Suprapubic skin (tissue), 4 donors: ENCODE measurements around the gene SCAF1. TPM values are rescaled to one million over a fixed set of nuclear protein-coding genes. Genes with fewer than 3 reads are reported as not detected.

ENCODE experiments used
- DNase-seq, 2 donors: peaks; one replicate each; pipeline ENCODE4 v3.0.0-alpha.2; 2019; ENCODE audit warnings: low spot score in 2 of 2
- H3K27ac ChIP-seq: fragments of 200-600 bp; sonication (generic); one replicate; pipeline ENCODE4 v1.5.1; 2019
- H3K27me3 ChIP-seq: fragments of 200-600 bp; sonication (generic); one replicate; pipeline ENCODE4 v1.5.1; 2019
- H3K36me3 ChIP-seq: fragments of 200-600 bp; sonication (generic); one replicate; pipeline ENCODE4 v1.5.1; 2019
- H3K4me1 ChIP-seq: fragments of 200-600 bp; sonication (generic); one replicate; pipeline ENCODE4 v1.5.1; 2019
- H3K4me3 ChIP-seq: fragments of 200-600 bp; sonication (generic); one replicate; pipeline ENCODE4 v1.5.1; 2019; ENCODE audit warnings: mild to moderate bottlenecking
- H3K9me3 ChIP-seq: fragments of 200-600 bp; sonication (generic); one replicate; pipeline ENCODE4 v1.5.1; 2019
- EP300 ChIP-seq: sonication (generic); formaldehyde crosslinking; IDR thresholded peaks from one replicate; pipeline ENCODE4 v1.6.1; 2017; ENCODE audit warnings: antibody characterized with exemption
- POLR2A ChIP-seq, 2 donors: fragments of 450-650 bp; IDR thresholded peaks; one replicate each; pipeline ENCODE4 v1.6.1; 2017; ENCODE audit warnings: antibody characterized with exemption in 2 of 2, mild to moderate bottlenecking in 2 of 2, moderate library complexity in 2 of 2
- POLR2AphosphoS5 ChIP-seq, 3 donors: sonication (generic); formaldehyde crosslinking; IDR thresholded peaks; one replicate each; pipeline ENCODE4 v1.6.1; 2017; ENCODE audit warnings: antibody characterized with exemption in 3 of 3
- WGBS: methylation state at CpG from one replicate; pipeline ENCODE4 v1.1.5; 2018; 5-methylcytosine and 5-hydroxymethylcytosine counted together
- total RNA-seq, 4 donors: library from RNA; depleted of rRNA; stranded (reverse); fragments of >200 nt; gene quantifications; one replicate each; pipeline ENCODE4 v1.1.0, GENCODE V29; 2016
- TF ChIP-seq, protein P1 (sequence below), 2 donors: fragments of 200-600 bp in 1 of 2; fragments of 450-650 bp in 1 of 2; sonication (generic) in 1 of 2; IDR thresholded peaks; one replicate each; pipeline ENCODE4 v1.5.1; 2016 to 2019; ENCODE audit warnings: antibody characterized with exemption in 2 of 2, mild to moderate bottlenecking in 1 of 2, moderate library complexity in 1 of 2

The SCAF1 gene
- total RNA-seq, 4 donors from 2014 or later, result 22.1 to 36.9 (median 28.5) TPM

DNA sequence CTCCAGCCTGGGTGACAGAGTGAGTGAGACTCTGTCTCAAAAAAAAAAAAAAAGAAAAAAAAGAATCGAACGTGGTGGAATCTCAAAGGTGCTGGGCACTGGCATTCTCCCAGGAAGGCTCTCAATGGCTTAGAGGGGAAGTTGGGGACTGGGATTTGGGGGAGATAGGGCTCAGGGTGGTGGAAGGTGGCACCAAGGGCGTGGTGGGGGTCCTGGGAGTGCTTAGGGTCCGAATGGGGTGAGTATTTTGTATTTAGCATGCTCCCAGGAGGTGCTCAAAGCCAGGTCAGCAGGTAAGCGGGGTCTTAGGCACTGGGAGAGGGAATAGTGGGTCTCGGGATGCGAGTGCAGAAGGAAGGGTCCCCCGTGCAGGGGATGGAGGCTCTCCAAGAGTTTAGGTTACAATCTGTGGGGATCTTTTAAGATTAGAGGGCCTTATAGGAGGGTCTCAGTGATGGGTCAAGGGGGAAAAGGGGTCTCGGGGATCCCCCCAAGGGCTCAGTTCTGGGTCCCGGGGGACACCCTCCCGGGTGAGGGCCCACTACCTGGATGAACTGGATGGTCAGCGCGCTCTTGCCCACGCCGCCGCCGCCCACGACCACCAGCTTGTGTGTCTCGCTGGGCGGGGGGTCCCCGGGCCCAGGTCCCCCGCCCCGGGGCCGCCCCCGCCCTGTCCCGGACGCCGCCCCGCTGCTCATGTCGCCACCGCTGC lies 2.5 kb upstream of the SCAF1 start:
- peaks cover 73% of the 10 kb centered on the region for H3K4me1 ChIP-seq
- peak overlapping the region; percentile 73 for H3K4me3 ChIP-seq
- peak overlapping the region; percentile 98 for H3K27ac ChIP-seq
- DNase-seq, result no peak
- peaks cover 6% of the 10 kb centered on the region for H3K36me3 ChIP-seq
- no peak for TF ChIP-seq EP300
- WGBS, result 5% methylated on average over 16 of the region's 31 CpGs
- no peaks in the 10 kb centered on the region for H3K27me3 ChIP-seq
- H3K9me3 ChIP-seq, result no peaks in the 10 kb centered on the region

DNA sequence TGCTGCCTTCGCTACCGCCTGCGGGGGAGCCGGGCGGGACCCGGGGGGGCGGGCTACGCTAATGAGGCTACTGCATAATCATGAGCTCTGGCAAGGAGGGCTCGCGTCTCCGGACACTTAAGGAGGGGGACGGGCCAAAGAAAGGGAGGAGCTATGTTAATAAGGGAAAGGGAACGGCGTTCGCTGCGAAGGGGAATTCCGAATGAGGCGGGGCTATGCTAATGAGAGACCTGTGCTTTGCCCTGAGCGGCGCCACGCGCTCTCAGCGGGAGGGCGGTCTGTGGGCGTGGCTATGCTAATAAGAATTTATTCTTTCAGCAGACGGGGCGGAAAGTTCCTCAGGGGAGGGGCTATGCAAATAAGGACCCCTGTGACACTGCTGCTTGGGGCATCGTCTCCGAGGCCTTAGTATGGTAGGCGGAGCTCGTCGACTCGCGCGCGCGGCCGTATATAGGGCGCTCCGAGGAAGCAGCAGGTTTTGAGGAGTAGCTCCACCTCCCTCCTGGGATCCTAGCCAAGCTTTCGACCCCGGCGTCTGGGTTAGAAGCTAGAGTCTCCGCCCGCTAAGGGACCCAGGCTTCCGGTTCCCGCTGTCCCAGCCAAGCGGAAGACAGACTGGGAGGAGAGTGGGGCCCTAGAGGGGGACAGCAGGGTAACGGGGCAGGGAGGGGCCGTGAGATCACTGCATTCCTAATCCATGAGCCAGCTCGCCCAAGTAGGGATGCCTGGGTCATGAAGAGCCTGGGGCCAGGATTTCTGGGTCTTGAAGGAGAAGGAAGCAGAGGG lies 1.7 kb upstream of the SCAF1 start, which contains the start of gene RRAS:
TSS of gene RRAS (minus strand) at position 31 of the 786 bp plus-strand sequence. CDS start 45 bp downstream, outside the sequence.
- Histone ChIP-seq H3K9me3 (no peaks in the 10 kb centered on the region), H3K4me3 (peak within 1 kb of the TSS; percentile 73), H3K27me3 (no peaks in the 10 kb centered on the region), H3K27ac (peak within 1 kb of the TSS; percentile 98), H3K4me1 (peaks cover 78% of the 10 kb centered on the region), H3K36me3 (peaks cover 7% of the 10 kb centered on the region)
- TF ChIP-seq POLR2AphosphoS5 (IDR thresholded peaks at IDR 0.05) (peak; percentile 10 to 85 (median 76)), EP300 (peak; percentile 45), POLR2A (IDR thresholded peaks at IDR 0.05) (peak in 1 of 2 donors; percentile 89)
- TF ChIP-seq, protein P1, sequence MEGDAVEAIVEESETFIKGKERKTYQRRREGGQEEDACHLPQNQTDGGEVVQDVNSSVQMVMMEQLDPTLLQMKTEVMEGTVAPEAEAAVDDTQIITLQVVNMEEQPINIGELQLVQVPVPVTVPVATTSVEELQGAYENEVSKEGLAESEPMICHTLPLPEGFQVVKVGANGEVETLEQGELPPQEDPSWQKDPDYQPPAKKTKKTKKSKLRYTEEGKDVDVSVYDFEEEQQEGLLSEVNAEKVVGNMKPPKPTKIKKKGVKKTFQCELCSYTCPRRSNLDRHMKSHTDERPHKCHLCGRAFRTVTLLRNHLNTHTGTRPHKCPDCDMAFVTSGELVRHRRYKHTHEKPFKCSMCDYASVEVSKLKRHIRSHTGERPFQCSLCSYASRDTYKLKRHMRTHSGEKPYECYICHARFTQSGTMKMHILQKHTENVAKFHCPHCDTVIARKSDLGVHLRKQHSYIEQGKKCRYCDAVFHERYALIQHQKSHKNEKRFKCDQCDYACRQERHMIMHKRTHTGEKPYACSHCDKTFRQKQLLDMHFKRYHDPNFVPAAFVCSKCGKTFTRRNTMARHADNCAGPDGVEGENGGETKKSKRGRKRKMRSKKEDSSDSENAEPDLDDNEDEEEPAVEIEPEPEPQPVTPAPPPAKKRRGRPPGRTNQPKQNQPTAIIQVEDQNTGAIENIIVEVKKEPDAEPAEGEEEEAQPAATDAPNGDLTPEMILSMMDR (IDR thresholded peaks at IDR 0.05), result no peak
- DNase-seq, result peak; percentile 100
- WGBS, result 1% methylated on average over 49 of the region's 51 CpGs

DNA sequence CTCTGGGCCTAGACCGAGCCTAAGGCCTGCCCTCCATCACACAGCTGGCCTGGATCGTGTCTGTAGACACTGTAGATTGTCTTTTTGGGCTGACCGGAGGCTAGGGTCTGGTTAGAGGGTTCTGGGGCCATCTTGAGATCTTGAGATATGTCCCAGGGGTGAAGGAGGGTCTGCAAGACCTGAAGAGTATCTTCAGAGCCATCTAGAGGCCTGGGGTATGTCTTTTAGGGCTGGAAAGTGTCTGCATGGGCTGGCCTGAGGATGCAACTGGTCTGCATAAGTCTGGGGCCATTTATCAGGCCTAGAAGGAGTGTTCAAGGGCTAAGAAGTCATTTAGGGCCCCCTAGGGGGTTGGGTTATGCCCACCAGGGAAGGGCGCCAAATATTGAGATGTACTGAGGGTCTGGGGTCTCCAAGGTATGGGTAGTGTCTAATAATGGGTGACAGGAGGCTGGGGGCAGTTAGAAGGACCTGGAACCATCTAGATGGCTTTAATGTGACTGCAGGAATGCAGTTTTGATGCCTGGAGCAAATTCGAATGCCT lies 555 bp downstream of the SCAF1 start:
- H3K4me1 ChIP-seq, result peaks cover 60% of the 10 kb centered on the region
- peak overlapping the region; percentile 73 for H3K4me3 ChIP-seq
- peak in 1 of 2 donors; percentile 57 for DNase-seq
- no peaks in the 10 kb centered on the region for H3K27me3 ChIP-seq
- H3K9me3 ChIP-seq, result no peaks in the 10 kb centered on the region
- 7% methylated on average over 2 of the region's 5 CpGs for WGBS
- peaks cover 26% of the 10 kb centered on the region for H3K36me3 ChIP-seq
- TF ChIP-seq POLR2AphosphoS5 (IDR thresholded peaks at IDR 0.05), result no peak
- no peak for TF ChIP-seq EP300
- TF ChIP-seq, protein P1 (IDR thresholded peaks at IDR 0.05), result no peak
- no peak for TF ChIP-seq POLR2A (IDR thresholded peaks at IDR 0.05)
- peak overlapping the region; percentile 98 for H3K27ac ChIP-seq

DNA sequence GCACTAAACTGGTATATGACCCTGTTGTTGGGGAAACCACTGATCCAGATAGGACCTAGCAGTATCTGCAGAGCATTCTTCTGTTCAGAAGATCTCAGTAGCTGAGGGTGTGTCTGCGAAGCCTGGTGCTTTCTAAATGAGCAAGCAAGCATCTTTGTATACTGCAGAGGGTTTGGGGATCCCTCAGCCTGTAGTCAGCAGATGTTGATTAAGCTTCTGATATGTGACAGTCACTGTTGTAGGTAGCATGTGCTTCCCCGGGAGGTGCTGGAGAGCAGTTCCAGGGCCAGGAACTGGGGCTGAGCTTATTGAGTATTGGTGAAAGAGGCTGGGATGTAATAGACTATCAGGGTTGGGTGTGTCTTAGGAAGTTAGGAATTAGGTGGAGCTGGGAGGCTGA lies 1.5 kb downstream of the SCAF1 start:
- TF ChIP-seq, protein P1 (IDR thresholded peaks at IDR 0.05), result no peak
- no peak for TF ChIP-seq POLR2AphosphoS5 (IDR thresholded peaks at IDR 0.05)
- TF ChIP-seq EP300, result no peak
- no peak for TF ChIP-seq POLR2A (IDR thresholded peaks at IDR 0.05)
- 68% methylated on average over 2 of the region's 2 CpGs for WGBS
- no peak for DNase-seq
- Histone ChIP-seq H3K4me3 (no peak overlapping the region), H3K4me1 (peaks cover 51% of the 10 kb centered on the region), H3K27ac (no peak overlapping the region), H3K9me3 (no peaks in the 10 kb centered on the region), H3K27me3 (no peaks in the 10 kb centered on the region), H3K36me3 (peaks cover 30% of the 10 kb centered on the region)

DNA sequence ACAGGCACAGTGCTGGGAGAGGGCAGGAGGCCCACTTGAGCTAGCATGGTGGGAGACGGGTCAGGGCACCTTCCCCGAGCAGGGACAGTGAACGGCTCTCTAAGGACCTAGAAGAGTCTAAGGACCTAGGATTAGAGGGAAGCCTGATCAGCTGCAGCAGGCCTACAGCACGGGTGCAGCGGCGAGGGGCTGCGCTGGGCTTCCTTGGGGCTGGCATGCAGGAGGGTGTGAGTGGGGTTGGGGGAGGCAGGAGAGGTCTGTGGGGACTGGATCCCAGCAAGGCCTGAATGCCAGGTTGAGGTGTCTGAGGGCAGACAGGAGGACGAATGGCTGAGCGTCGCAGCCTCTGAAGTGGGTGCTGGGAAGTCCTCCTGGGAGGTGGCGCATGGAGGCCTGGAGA lies 3.6 kb downstream of the SCAF1 start:
- DNase-seq, result no peak
- Histone ChIP-seq H3K9me3 (no peaks in the 10 kb centered on the region), H3K27me3 (no peaks in the 10 kb centered on the region), H3K4me3 (no peak overlapping the region), H3K4me1 (peaks cover 36% of the 10 kb centered on the region), H3K27ac (no peak overlapping the region), H3K36me3 (peaks cover 48% of the 10 kb centered on the region)
- WGBS, result 89% methylated on average over 9 of the region's 11 CpGs
- no peak for TF ChIP-seq POLR2A (IDR thresholded peaks at IDR 0.05)
- TF ChIP-seq, protein P1 (IDR thresholded peaks at IDR 0.05), result no peak
- no peak for TF ChIP-seq EP300
- TF ChIP-seq POLR2AphosphoS5 (IDR thresholded peaks at IDR 0.05), result no peak
